ENCODE measurements around the gene OR52B2. TPM values are rescaled to one million over a fixed set of nuclear protein-coding genes. Genes with fewer than 3 reads are reported as not detected.

OR52B2 gene
- total RNA-seq, 1 experiment from 2014 or later, result not detected

DNA sequence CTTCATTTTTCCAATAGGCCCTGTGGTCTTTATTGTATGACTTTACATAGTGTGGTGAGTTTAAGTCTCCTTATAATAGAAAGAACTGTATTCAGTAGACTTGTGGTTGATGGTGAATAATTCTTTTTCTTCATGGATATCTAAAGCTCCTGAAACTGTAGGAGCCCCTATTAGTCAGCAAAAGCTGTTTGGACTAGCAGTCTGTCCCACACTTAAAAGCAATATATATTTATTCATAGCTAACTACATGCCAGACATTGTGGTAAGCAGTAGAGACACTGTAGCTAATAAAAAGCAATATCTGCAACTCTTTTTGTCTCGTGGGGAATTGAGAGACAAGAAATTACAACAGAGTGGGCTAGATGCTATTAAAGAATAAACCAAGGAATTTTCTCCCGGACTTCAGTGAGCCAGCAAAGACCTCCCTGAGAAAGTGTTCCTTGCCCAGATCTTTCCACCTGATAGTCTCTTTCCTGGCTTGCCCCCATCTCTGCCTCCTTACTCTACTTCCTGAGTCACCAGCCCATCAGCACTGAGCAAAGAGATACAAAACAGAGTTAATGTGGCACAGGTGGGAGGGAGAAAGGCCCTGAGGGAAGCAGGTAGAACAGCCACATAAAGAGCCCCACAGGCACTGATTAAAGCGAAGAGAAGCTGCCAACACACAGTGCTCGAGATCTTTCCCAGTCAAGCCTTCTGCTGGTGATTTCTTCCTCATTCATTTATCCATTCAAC lies 27.5 kb upstream of the OR52B2 start:
- CTCF ChIA-PET, result no interaction called here

DNA sequence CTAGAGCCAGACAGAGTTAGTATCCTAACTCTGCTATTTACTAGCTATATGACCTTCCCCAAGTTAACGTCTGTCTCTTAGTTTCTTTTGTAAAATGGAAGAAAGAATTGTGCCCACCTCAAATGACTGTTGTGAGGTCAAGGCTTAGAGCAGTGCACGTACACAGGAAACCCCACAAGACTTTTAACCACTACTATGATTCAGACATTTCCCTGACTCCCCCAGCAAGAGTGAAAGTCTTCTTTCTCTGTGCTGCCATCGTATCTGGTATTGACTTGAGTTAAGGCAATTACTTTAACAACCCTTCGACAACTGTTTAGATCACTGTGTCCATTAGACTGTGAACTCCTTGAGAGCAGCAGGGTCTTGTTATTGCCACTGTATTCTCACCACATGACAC lies 26.3 kb upstream of the OR52B2 start:
- BruUV-seq (replicated peaks), result no TSS peak
- Mint-ChIP-seq H3K4me3 (ENCODE audit: unreplicated experiment) (no peak overlapping the region), H3K27me3 (ENCODE audit: insufficient read depth, unreplicated experiment) (peaks cover 5% of the 10 kb centered on the region), H3K9me3 (ENCODE audit: unreplicated experiment) (no peaks in the 10 kb centered on the region), H3K36me3 (ENCODE audit: insufficient read depth, unreplicated experiment) (no peaks in the 10 kb centered on the region), H3K27ac (ENCODE audit: unreplicated experiment) (no peak overlapping the region), H3K4me1 (ENCODE audit: low read depth, unreplicated experiment) (no peaks in the 10 kb centered on the region)
- intact Hi-C loops (cut with micrococcal nuclease; ENCODE audit: unreplicated experiment), result no loop called here
- Histone ChIP-seq H3K27me3 (replicated peaks; ENCODE audit: control insufficient read depth, insufficient read depth, low read length) (no peaks in the 10 kb centered on the region), H3K9me3 (no peaks in the 10 kb centered on the region), H3K4me3 (ENCODE audit: low read depth, low read length) (no peak overlapping the region), H3K36me3 (ENCODE audit: control insufficient read depth, insufficient read depth, low read length) (no peaks in the 10 kb centered on the region), H3K4me1 (no peaks in the 10 kb centered on the region)
- CTCF ChIA-PET, result no interaction called here
- no peak for DNase-seq
- POLR2A ChIA-PET, result no interaction called here
- TF ChIP-seq, protein P1, sequence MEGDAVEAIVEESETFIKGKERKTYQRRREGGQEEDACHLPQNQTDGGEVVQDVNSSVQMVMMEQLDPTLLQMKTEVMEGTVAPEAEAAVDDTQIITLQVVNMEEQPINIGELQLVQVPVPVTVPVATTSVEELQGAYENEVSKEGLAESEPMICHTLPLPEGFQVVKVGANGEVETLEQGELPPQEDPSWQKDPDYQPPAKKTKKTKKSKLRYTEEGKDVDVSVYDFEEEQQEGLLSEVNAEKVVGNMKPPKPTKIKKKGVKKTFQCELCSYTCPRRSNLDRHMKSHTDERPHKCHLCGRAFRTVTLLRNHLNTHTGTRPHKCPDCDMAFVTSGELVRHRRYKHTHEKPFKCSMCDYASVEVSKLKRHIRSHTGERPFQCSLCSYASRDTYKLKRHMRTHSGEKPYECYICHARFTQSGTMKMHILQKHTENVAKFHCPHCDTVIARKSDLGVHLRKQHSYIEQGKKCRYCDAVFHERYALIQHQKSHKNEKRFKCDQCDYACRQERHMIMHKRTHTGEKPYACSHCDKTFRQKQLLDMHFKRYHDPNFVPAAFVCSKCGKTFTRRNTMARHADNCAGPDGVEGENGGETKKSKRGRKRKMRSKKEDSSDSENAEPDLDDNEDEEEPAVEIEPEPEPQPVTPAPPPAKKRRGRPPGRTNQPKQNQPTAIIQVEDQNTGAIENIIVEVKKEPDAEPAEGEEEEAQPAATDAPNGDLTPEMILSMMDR (IDR thresholded peaks at IDR 0.05; ENCODE audit: insufficient read depth in 1 of 2, low read depth in 1 of 2, low read length in 1 of 2, severe bottlenecking in 1 of 2, unreplicated experiment in 1 of 2), result no peak

More for the DNA sequence above, 27.5 kb upstream of the OR52B2 start:
- POLR2A ChIA-PET, result no interaction called here
- H3K36me3 ChIP-seq (ENCODE audit: control insufficient read depth, insufficient read depth, low read length), result no peaks in the 10 kb centered on the region
- H3K4me3 ChIP-seq (ENCODE audit: low read depth, low read length), result no peak overlapping the region
- H3K9me3 ChIP-seq, result no peaks in the 10 kb centered on the region
- Mint-ChIP-seq H3K4me1 (ENCODE audit: low read depth, unreplicated experiment) (no peaks in the 10 kb centered on the region), H3K9me3 (ENCODE audit: unreplicated experiment) (no peaks in the 10 kb centered on the region), H3K36me3 (ENCODE audit: insufficient read depth, unreplicated experiment) (no peaks in the 10 kb centered on the region), H3K4me3 (ENCODE audit: unreplicated experiment) (no peak overlapping the region), H3K27me3 (ENCODE audit: insufficient read depth, unreplicated experiment) (peaks cover 5% of the 10 kb centered on the region), H3K27ac (ENCODE audit: unreplicated experiment) (no peak overlapping the region)
- H3K27me3 ChIP-seq (replicated peaks; ENCODE audit: control insufficient read depth, insufficient read depth, low read length), result no peaks in the 10 kb centered on the region
- intact Hi-C loops (cut with micrococcal nuclease; ENCODE audit: unreplicated experiment), result no loop called here
- no TSS peak for BruUV-seq (replicated peaks)
- no peaks in the 10 kb centered on the region for H3K4me1 ChIP-seq
- TF ChIP-seq, protein P1 (IDR thresholded peaks at IDR 0.05; ENCODE audit: insufficient read depth in 1 of 2, low read depth in 1 of 2, low read length in 1 of 2, severe bottlenecking in 1 of 2, unreplicated experiment in 1 of 2), result no peak
- DNase-seq, result no peak

GRCh38 chr11:6194065-6194581 lies 24.0 kb upstream of the OR52B2 start:
- Mint-ChIP-seq H3K9me3 (ENCODE audit: unreplicated experiment) (no peaks in the 10 kb centered on the region), H3K27ac (ENCODE audit: unreplicated experiment) (no peak overlapping the region), H3K27me3 (ENCODE audit: insufficient read depth, unreplicated experiment) (peaks cover 5% of the 10 kb centered on the region), H3K4me1 (ENCODE audit: low read depth, unreplicated experiment) (no peaks in the 10 kb centered on the region), H3K4me3 (ENCODE audit: unreplicated experiment) (no peak overlapping the region), H3K36me3 (ENCODE audit: insufficient read depth, unreplicated experiment) (no peaks in the 10 kb centered on the region)
- BruUV-seq (replicated peaks), result no TSS peak
- Histone ChIP-seq H3K9me3 (no peaks in the 10 kb centered on the region), H3K4me3 (ENCODE audit: low read depth, low read length) (no peak overlapping the region), H3K36me3 (ENCODE audit: control insufficient read depth, insufficient read depth, low read length) (no peaks in the 10 kb centered on the region), H3K4me1 (no peaks in the 10 kb centered on the region), H3K27me3 (replicated peaks; ENCODE audit: control insufficient read depth, insufficient read depth, low read length) (no peaks in the 10 kb centered on the region)
- ChIA-PET POLR2A (no interaction called here), CTCF (no interaction called here)
- intact Hi-C loops (cut with micrococcal nuclease; ENCODE audit: unreplicated experiment), result no loop called here
- TF ChIP-seq, protein P1 (IDR thresholded peaks at IDR 0.05; ENCODE audit: insufficient read depth in 1 of 2, low read depth in 1 of 2, low read length in 1 of 2, severe bottlenecking in 1 of 2, unreplicated experiment in 1 of 2), result no peak
- no peak for DNase-seq
